Mesenchymal stem cell (in vitro differentiated cells and primary cell): ENCODE measurements around the gene TMEM141.
A peak's percentile ranks its signal among the peaks of the same experiment; 100 is the strongest.

ENCODE experiments used
- DNase-seq: peaks from one replicate; pipeline ENCODE4 v3.0.0-alpha.2; 2013
- H2AFZ ChIP-seq: one replicate; pipeline ENCODE4 v1.6.1; 2013; ENCODE audit warnings: low read depth, mild to moderate bottlenecking, control low read depth, inconsistent platforms, low read length, moderate library complexity
- H2AK5ac ChIP-seq: 2 replicates; pipeline ENCODE4 v1.6.1; 2013; ENCODE audit warnings: low read length, moderate library complexity, mild to moderate bottlenecking, inconsistent platforms; ENCODE audit not compliant: severe bottlenecking
- H2BK120ac ChIP-seq: one replicate; pipeline ENCODE4 v1.6.1; 2013; ENCODE audit warnings: low read depth, mild to moderate bottlenecking, inconsistent platforms, low read length, moderate library complexity
- H2BK12ac ChIP-seq, 2 experiments: one replicate each; pipeline ENCODE4 v1.6.1; 2013; ENCODE audit warnings: inconsistent platforms in 2 of 2, low read length in 2 of 2, mild to moderate bottlenecking in 2 of 2, moderate library complexity in 2 of 2, control low read depth in 1 of 2
- H2BK15ac ChIP-seq: one replicate; pipeline ENCODE4 v1.6.1; 2013; ENCODE audit warnings: mild to moderate bottlenecking, low read depth, inconsistent platforms; ENCODE audit not compliant: poor library complexity, severe bottlenecking
- H2BK5ac ChIP-seq: 2 replicates; pipeline ENCODE4 v1.6.1; 2013; ENCODE audit warnings: low read depth, mild to moderate bottlenecking, low read length, control low read depth, inconsistent platforms; ENCODE audit not compliant: poor library complexity, severe bottlenecking
- H3K14ac ChIP-seq, 2 experiments: one replicate each; pipeline ENCODE4 v1.6.1; 2013; ENCODE audit warnings: inconsistent platforms in 2 of 2, low read length in 2 of 2, control low read depth in 1 of 2, mild to moderate bottlenecking in 1 of 2, moderate library complexity in 1 of 2
- H3K18ac ChIP-seq, 2 experiments: one replicate each; pipeline ENCODE4 v1.6.1; 2013; ENCODE audit warnings: inconsistent platforms in 2 of 2, low read length in 2 of 2, control low read depth in 1 of 2, low read depth in 1 of 2, mild to moderate bottlenecking in 1 of 2
- H3K23ac ChIP-seq, 2 experiments: one replicate each; pipeline ENCODE4 v1.6.1; 2013; ENCODE audit warnings: inconsistent platforms in 2 of 2, low read length in 2 of 2, mild to moderate bottlenecking in 2 of 2, moderate library complexity in 2 of 2, control low read depth in 1 of 2
- H3K27ac ChIP-seq: 2 replicates; pipeline ENCODE4 v1.5.1; 2013; ENCODE audit warnings: mild to moderate bottlenecking, moderate library complexity, low read length, control low read depth, inconsistent platforms; ENCODE audit not compliant: poor library complexity, severe bottlenecking
- H3K27me3 ChIP-seq, 2 experiments: 2 replicates each; pipeline versions ENCODE4 v1.6.1 to v1.7.0; 2013; ENCODE audit warnings: low read length in 2 of 2, mild to moderate bottlenecking in 2 of 2, moderate library complexity in 2 of 2, control low read depth in 1 of 2, inconsistent platforms in 1 of 2; ENCODE audit not compliant: control insufficient read depth in 1 of 2, insufficient read depth in 1 of 2
- H3K36me3 ChIP-seq, 2 experiments: 2 replicates each; pipeline versions ENCODE4 v1.6.1 to v1.7.0; 2013; ENCODE audit warnings: low read length in 2 of 2, control low read depth in 1 of 2, inconsistent platforms in 1 of 2, low read depth in 1 of 2, mild to moderate bottlenecking in 1 of 2; ENCODE audit not compliant: insufficient read depth in 2 of 2, control insufficient read depth in 1 of 2
- H3K4ac ChIP-seq, 2 experiments: one replicate each; pipeline ENCODE4 v1.6.1; 2013; ENCODE audit warnings: inconsistent platforms in 2 of 2, low read length in 2 of 2, mild to moderate bottlenecking in 2 of 2, moderate library complexity in 2 of 2, control low read depth in 1 of 2, low read depth in 1 of 2
- H3K4me1 ChIP-seq: 2 replicates; pipeline ENCODE4 v1.6.1; 2013; ENCODE audit warnings: low read depth, low read length, control low read depth; ENCODE audit not compliant: control insufficient read depth, insufficient read depth
- H3K4me2 ChIP-seq: 2 replicates; pipeline ENCODE4 v1.6.1; 2013; ENCODE audit warnings: low read length, mild to moderate bottlenecking, inconsistent platforms; ENCODE audit not compliant: poor library complexity, severe bottlenecking
- H3K4me3 ChIP-seq, 2 experiments: 2 replicates each; pipeline versions ENCODE4 v1.5.1 to v1.7.0; 2013; ENCODE audit warnings: low read length in 2 of 2, mild to moderate bottlenecking in 2 of 2, control low read depth in 1 of 2, low read depth in 1 of 2; ENCODE audit not compliant: insufficient read depth in 1 of 2
- H3K79me1 ChIP-seq: replicated peaks from 2 replicates; pipeline ENCODE4 v1.6.1; 2013; ENCODE audit warnings: mild to moderate bottlenecking, control low read depth, low read length, inconsistent platforms; ENCODE audit not compliant: poor library complexity, severe bottlenecking
- H3K9ac ChIP-seq: 2 replicates; pipeline ENCODE4 v1.7.0; 2013; ENCODE audit warnings: mild to moderate bottlenecking, low read length, moderate library complexity
- H3K9me3 ChIP-seq: 2 replicates; pipeline ENCODE4 v1.7.0; 2013; ENCODE audit warnings: mild to moderate bottlenecking, low read length; ENCODE audit not compliant: control insufficient read depth
- H4K8ac ChIP-seq: one replicate; pipeline ENCODE4 v1.6.1; 2013; ENCODE audit warnings: inconsistent platforms, mild to moderate bottlenecking, low read length, moderate library complexity
- H4K91ac ChIP-seq: one replicate; pipeline ENCODE4 v1.6.1; 2013; ENCODE audit warnings: mild to moderate bottlenecking, low read length, inconsistent platforms
- WGBS: methylation state at CpG from one replicate; pipeline ENCODE4 v1.1.7; 2013; ENCODE audit warnings: mixed read lengths; 5-methylcytosine and 5-hydroxymethylcytosine counted together

Gene TMEM141

GRCh38 chr9:136757751-136758140, 33.4 kb upstream of the TMEM141 start:
- Histone ChIP-seq H3K14ac (no peak overlapping the region), H3K27me3 (peaks cover 11 to 44% of the 10 kb centered on the region in 2 experiments), H3K9me3 (peaks cover 11% of the 10 kb centered on the region), H2AK5ac (no peak overlapping the region), H3K4me2 (no peak overlapping the region), H3K27ac (no peak overlapping the region), H3K4me3 (peak overlapping the region in 1 of 2 experiments; percentile 8), H3K23ac (no peak overlapping the region), H2BK120ac (no peak overlapping the region), H2BK12ac (no peak overlapping the region), H2BK5ac (no peak overlapping the region), H3K79me1 (no peaks in the 10 kb centered on the region), H3K9ac (no peak overlapping the region), H3K36me3 (no peaks in the 10 kb centered on the region), H2AFZ (no peak overlapping the region), H3K18ac (no peak overlapping the region), H2BK15ac (no peak overlapping the region), H3K4me1 (peaks cover 3% of the 10 kb centered on the region), H3K4ac (no peak overlapping the region), H4K8ac (no peak overlapping the region), H4K91ac (no peak overlapping the region)
- WGBS, result 90% methylated on average over 20 of the region's 20 CpGs
- no peak for DNase-seq

DNA sequence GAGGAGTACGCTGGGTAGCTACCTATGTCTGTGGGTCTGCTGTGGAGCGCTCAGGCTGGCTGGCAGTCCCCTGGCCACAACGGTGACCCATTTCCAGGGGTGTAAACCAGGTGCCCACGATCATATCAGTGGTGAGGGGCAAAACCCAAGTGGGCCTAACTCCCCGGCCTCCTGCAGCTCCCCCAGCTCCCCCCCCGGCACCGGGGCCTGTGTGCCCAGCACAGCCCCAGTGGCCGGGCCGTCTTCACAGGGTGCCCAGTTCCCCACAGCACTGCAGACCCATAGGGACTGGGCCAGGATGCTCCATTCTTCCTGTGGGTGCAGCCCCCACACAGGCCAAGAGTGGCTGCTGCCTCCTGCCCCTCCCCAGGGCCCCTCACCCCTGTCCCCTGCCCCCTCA, 32.1 kb upstream of the TMEM141 start:
- Histone ChIP-seq H3K79me1 (no peaks in the 10 kb centered on the region), H4K8ac (no peak overlapping the region), H3K23ac (no peak overlapping the region), H3K27me3 (peaks cover 14 to 40% of the 10 kb centered on the region in 2 experiments), H3K18ac (no peak overlapping the region), H3K27ac (no peak overlapping the region), H2BK5ac (no peak overlapping the region), H3K36me3 (no peaks in the 10 kb centered on the region), H4K91ac (no peak overlapping the region), H3K14ac (no peak overlapping the region), H3K9ac (no peak overlapping the region), H2BK15ac (no peak overlapping the region), H3K4me1 (peaks cover 7% of the 10 kb centered on the region), H3K9me3 (peaks cover 11% of the 10 kb centered on the region), H3K4me3 (no peak overlapping the region), H3K4me2 (no peak overlapping the region), H2AK5ac (no peak overlapping the region), H2BK120ac (no peak overlapping the region), H2BK12ac (no peak overlapping the region), H2AFZ (no peak overlapping the region), H3K4ac (no peak overlapping the region)
- no peak for DNase-seq
- 75% methylated on average over 9 of the region's 9 CpGs for WGBS

GRCh38 chr9:136759436-136760325, 31.5 kb upstream of the TMEM141 start:
- no peak overlapping the region for H4K91ac ChIP-seq
- no peak overlapping the region for H3K4me3 ChIP-seq
- no peak overlapping the region for H2BK15ac ChIP-seq
- H2BK120ac ChIP-seq, result no peak overlapping the region
- peaks cover 20 to 42% of the 10 kb centered on the region in 2 experiments for H3K27me3 ChIP-seq
- H2BK5ac ChIP-seq, result no peak overlapping the region
- H3K9ac ChIP-seq, result no peak overlapping the region
- no peak overlapping the region for H3K4ac ChIP-seq
- H3K14ac ChIP-seq, result no peak overlapping the region
- H2AFZ ChIP-seq, result no peak overlapping the region
- DNase-seq, result no peak
- H3K9me3 ChIP-seq, result peaks cover 11% of the 10 kb centered on the region
- H3K79me1 ChIP-seq, result no peaks in the 10 kb centered on the region
- H3K18ac ChIP-seq, result no peak overlapping the region
- H2BK12ac ChIP-seq, result no peak overlapping the region
- no peak overlapping the region for H2AK5ac ChIP-seq
- peaks cover 7% of the 10 kb centered on the region for H3K4me1 ChIP-seq
- no peaks in the 10 kb centered on the region for H3K36me3 ChIP-seq
- H3K4me2 ChIP-seq, result no peak overlapping the region
- 89% methylated on average over 24 of the region's 27 CpGs for WGBS
- H3K27ac ChIP-seq, result no peak overlapping the region
- no peak overlapping the region for H4K8ac ChIP-seq
- no peak overlapping the region for H3K23ac ChIP-seq

GRCh38 chr9:136760424-136760823, 30.7 kb upstream of the TMEM141 start:
- H3K4me2 ChIP-seq, result no peak overlapping the region
- no peaks in the 10 kb centered on the region for H3K36me3 ChIP-seq
- no peak overlapping the region for H2BK120ac ChIP-seq
- no peak overlapping the region for H3K18ac ChIP-seq
- H3K4me1 ChIP-seq, result peaks cover 7% of the 10 kb centered on the region
- H3K4ac ChIP-seq, result no peak overlapping the region
- no peak overlapping the region for H2BK12ac ChIP-seq
- H3K9me3 ChIP-seq, result peaks cover 10% of the 10 kb centered on the region
- H3K4me3 ChIP-seq, result no peak overlapping the region
- H3K79me1 ChIP-seq, result no peaks in the 10 kb centered on the region
- no peak overlapping the region for H2AFZ ChIP-seq
- no peak overlapping the region for H2BK5ac ChIP-seq
- peaks cover 27 to 45% of the 10 kb centered on the region in 2 experiments for H3K27me3 ChIP-seq
- peak overlapping the region; percentile 2 for H2BK15ac ChIP-seq
- no peak overlapping the region for H3K27ac ChIP-seq
- 86% methylated on average over 25 of the region's 25 CpGs for WGBS
- no peak overlapping the region for H3K14ac ChIP-seq
- H4K8ac ChIP-seq, result no peak overlapping the region
- H3K9ac ChIP-seq, result no peak overlapping the region
- no peak overlapping the region for H2AK5ac ChIP-seq
- H3K23ac ChIP-seq, result no peak overlapping the region
- no peak for DNase-seq
- peak overlapping the region; percentile 10 for H4K91ac ChIP-seq
